ENCODE measurements around the gene F2R.
"Not testable (repeated sequence)": the region's sequence is repeated elsewhere in the genome, so short reads cannot be mapped to it uniquely, and the experiment has no call there.

The F2R gene

DNA sequence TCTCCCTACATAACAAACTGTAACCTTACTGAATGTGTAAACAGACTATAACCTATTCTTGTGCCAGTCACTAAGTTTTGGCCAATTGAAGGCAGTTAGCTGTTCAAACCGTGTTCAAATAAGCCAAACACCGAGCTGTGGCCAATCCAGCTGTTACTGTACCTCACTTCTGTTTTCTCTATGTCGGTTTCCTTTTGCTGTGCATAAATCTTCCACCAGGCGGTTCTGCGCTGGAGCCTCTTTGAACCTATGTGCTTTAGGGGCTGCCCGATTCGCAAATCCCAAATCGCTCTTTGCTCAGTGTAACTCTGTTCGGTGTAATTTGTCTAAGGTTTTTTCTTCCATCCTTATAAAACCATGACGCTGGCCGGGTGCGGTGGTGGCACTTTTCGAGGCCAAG lies 31.8 kb downstream of the F2R start:
- in situ Hi-C loops (cut with MboI; ENCODE audit: low sequenced_read_pairs) = no loop called here

DNA sequence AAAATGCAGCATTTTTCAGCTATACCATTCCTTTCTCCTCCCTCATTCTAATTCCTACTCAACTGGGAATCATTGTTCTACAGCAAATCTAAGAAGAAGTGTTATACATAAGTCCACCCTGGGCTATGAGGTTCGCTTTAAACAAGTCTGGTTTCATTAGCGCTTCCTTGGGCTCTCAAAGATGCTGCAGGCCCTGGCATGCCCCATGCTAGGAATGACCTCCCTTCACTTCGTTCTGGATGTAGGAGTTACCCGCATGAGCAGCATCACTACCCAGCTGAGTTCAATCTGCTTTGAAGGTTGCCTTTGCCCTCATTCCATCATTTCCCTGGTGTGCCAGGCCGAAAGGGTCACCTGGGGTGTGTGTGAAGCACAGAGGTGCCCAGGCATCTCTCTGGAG lies 35.4 kb downstream of the F2R start:
- in situ Hi-C loops (cut with MboI; ENCODE audit: low sequenced_read_pairs) = no loop called here

DNA sequence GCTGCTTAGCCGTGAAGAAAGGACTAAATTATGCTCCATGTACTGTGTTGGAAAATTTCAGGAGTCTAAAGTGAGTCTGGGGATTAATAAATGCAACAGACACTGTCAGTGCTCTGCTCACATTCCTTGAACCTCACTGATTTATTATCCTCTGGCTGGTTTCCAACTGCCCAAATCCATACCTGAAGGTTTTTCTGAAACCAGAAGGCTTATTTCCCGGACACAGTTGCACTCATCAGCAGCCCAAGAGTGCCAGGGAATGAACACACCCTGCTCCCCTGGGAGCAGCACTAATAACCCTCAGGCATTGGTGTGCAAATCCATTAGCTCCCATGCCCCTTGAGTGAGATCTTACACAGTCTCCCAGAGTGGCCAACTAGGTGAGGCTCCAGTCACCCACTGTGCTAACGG lies 38.7 kb downstream of the F2R start:
- in situ Hi-C loops (cut with MboI; ENCODE audit: low sequenced_read_pairs) = no loop called here

DNA sequence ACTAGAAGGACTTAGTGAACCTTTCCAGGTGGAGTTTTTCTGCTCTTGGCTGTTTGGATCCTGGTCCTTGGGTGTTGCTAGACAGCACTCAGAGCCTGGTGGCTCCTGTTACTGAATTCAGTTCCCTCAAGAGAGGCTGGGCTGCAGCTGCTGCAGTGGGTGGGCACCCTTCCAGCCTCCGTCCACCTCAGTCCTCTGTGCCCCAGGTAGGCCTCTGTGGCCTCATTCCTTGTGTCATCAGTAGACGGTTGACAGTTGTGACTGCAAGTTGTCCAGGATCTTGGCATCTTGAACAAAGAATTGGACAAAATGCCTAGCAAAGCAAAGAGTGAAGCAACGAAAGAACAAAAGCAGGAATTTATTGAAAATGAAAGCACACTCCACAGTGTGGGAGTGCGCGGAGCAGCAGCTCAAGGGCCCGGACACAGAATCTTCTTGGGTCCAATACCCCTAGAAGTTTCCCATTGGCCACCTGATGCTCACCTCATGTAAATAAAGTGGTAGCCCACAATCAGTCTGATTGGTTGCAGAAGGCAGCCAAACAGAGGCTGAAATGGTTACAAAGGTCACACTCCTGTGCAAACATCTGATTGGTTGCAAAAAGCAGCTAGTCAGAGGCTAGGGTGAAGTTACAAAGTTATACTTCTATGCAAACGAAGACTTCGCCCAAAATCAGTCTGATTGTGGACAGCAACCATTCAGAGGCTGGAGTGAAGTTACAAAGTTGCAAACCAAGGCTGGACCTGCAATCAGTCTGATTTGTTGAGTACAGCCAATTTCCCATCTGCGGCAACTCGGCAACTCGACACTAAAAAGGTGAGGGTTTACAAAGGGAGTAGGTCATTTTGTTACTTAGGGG lies 40.1 kb downstream of the F2R start:
- in situ Hi-C loops (cut with MboI; ENCODE audit: low sequenced_read_pairs) = no loop called here

DNA sequence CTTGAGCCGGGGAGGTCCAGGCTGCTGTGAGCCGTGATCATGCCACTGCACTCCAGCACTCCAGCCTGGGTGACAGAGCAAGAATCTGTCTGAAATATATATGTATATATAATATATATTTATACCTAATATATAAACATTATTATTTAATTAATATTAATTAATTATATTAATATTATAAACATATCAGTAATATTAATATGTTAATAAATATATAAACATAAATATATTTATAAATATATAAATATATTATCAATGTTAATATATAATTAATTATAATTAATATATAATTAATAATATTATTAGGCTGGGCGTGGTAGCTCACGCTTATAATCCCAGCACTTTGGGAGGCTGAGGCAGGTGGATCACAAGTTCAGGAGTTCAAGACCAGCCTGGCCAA lies 41.1 kb downstream of the F2R start:
- in situ Hi-C loops (cut with MboI; ENCODE audit: low sequenced_read_pairs) = no loop called here

DNA sequence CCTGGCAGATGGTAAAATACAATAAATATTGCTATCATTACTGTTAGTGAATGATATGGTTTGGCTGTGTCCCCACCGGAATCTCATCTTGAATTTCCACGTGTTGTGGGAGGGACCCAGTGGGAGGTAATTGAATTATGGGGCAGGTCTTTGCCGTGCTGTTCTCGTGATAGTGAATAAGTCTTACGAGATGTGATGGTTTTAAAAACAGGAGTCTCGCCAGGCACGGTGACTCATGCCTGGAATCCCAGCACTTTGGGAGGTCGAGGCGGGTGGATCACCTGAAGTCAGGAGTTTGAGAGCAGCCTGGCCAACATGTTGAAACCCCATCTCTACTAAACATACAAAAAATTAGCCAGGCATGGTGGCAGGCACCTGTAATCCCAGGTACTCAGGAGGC lies 45.2 kb downstream of the F2R start:
- in situ Hi-C loops (cut with MboI; ENCODE audit: low sequenced_read_pairs) = not testable (repeated sequence)

DNA sequence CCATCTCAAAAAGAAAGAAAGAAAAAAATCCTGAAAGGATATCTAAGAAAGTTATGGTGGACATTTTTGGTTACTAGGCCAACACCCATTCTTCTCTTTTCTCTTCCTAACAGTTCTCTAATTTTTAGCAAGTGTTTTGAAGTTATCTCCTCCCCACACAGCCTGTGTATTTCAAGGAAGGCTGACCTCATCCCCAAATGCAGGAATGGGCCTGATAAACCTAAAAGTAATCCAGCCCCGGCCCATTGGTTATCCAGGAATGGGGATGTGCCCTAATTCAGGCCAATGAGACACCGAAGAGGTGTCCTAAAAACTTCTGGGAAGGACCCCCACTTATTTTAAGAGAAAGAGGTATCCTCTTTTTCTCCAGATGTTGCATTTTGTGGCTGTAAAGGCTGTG lies 46.6 kb downstream of the F2R start:
- in situ Hi-C loops (cut with MboI; ENCODE audit: low sequenced_read_pairs) = no loop called here

DNA sequence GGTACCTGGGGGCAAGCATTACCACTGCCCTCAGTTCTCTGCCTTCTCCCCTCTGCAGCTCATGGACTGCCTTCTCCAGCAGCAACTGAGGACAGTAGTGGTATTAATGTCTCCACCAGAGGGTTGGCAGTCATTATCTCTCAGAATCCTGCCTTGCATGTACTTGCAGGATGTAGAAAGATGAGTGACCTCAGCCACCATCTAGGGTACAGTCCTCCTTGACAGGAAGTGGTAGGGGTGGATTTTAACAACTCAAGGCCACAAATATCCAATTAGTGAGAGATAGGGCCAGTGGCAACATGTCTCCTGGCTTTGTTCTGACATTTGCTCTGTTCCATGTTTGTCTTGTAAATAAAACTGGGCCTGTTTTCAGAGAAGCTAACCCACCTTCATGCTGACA lies 47.2 kb downstream of the F2R start:
- in situ Hi-C loops (cut with MboI; ENCODE audit: low sequenced_read_pairs) = no loop called here

DNA sequence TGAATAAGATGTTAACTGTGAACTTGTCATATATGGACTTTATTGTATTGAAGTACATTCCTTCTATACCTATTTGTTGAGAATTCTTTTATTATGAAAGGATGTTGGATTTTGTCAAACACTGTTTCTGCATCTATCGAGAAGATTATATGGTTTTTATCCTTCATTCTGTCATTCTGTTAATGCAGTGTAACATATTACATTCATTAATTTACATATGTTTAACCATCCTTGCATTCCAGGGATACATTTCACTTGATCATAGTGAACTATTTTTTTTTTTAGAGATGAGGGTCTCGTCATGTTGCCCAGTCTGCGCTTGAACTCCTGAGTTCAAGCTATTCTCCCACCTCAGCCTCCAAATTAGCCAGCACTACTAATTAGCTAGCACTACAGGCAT lies 48.4 kb downstream of the F2R start:
- in situ Hi-C loops (cut with MboI; ENCODE audit: low sequenced_read_pairs) = no loop called here

DNA sequence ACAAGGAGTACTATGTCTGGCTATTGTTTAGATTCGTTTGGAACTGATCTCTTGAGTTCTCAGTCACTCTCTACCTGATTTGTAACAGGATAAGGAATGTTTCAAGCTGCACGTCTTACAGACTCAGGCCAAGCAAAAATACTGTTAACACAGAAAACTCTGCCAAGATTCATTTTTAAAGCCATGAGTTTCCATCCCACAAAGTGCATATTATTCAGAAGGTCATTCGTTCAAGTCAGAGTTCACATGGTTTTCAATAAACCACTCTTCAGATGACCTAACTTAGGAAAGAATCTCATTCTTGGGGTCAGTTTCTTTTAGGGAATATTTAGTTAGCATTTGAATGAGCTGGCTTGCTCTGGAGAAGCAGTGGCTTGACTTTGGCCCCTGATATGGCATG lies 49.3 kb downstream of the F2R start:
- in situ Hi-C loops (cut with MboI; ENCODE audit: low sequenced_read_pairs) = no loop called here

DNA sequence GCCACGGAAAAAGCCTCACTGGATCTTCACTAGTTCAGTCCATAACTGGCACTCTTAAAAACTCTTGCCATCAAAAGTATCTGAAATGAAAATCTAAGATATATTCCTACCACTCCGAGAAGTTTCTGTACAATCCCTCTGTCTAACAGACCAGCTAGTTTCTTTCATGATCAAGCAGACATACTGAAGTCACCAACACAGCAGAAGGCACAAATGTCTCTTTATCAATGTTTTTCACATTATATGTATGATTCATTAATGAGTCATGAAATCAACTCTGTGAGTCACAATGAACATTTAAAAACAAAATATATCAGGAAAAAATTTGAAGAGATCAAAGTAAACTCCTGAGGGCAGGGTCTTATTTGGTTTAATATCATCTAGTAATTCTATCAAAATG lies 50.8 kb downstream of the F2R start:
- in situ Hi-C loops (cut with MboI; ENCODE audit: low sequenced_read_pairs) = no loop called here

DNA sequence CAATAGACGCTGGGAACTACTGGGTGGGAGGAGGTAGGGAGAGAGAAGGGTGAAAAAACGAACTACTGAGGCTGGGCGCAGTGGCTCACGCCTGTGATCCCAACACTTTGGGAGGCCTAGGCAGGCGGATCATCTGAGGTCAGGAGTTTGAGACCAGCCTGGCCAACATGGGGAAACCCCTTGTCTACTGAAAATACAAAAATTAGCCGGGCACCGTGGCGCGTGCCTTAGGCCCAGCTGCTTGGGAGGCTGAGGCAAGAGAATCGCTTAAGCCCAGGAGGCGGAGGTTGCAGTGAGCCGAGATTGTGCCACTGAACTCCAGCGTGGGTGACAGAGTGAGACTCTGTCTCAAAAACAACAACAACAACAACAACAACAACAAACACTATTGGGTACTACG lies 55.1 kb downstream of the F2R start:
- in situ Hi-C loops (cut with MboI; ENCODE audit: low sequenced_read_pairs) = not testable (repeated sequence)

DNA sequence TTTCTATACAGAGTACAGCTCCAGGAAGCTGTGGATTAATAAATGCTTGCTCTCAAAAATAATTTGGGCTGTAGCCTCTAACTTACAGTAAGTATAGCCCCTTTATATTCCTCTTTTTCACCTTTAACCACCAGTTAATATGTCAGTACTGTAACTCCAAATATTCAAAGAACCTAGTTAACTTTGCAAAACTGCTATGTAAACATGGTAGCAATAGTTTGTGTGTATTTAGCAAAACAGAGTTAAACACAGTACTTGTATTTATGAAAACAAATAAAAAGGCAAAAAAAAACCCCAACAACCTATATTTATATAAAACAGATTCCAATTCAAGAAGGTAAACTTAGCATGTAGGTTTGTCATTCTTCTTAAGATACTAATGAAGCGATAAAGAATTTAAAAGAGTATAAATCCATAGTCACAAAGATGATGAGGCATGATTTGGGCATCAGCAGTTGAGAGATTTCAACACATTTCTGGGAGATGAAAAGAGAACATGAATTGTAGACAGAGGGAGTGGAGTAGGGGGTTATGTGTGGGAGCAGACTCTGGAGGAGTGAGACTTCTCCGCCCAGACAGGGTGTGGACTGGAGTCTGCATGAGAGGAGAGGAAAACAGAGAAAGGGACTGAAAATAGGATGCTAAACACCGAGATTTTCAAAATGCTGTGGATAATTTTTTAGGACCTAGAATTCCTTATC lies 55.9 kb downstream of the F2R start:
- in situ Hi-C loops (cut with MboI; ENCODE audit: low sequenced_read_pairs) = no loop called here

DNA sequence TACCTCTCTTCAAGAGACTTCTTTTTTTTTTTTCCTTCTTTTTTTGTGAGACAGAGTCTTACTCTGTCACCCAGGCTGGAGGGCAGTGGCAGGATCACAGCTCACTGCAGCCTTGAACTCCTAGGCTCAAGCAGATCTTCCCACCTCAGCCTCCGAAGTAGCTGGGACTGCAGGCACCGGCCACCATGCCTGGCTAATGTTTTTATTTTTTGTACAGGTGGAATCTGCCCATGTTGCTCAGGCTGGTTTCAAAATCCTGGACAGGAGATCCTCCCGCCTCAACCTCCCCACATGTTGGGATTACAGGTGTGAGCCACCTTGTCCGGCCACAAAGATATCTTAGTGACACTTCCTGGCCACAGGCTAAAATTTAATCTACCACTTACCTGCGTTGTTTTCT lies 60.0 kb downstream of the F2R start:
- in situ Hi-C loops (cut with MboI; ENCODE audit: low sequenced_read_pairs) = no loop called here

DNA sequence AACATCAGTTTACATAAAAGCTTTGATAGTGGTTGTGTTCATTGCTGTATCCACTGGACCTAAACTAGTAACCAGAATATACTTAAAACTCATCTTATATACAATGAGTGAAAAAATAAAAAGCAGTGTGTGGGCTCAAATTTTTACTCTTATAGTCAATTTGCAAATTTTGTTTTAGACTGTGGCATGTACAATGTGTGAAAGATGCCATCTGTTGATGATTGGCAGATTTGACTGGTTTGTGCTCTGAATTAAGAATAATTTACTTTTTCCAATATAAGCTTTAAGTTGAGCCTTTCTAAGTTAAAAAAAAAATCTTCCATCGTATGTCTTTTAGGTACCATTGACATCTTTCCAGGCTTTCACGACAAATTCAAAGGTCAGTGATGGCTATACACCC lies 60.5 kb downstream of the F2R start:
- in situ Hi-C loops (cut with MboI; ENCODE audit: low sequenced_read_pairs) = no loop called here

DNA sequence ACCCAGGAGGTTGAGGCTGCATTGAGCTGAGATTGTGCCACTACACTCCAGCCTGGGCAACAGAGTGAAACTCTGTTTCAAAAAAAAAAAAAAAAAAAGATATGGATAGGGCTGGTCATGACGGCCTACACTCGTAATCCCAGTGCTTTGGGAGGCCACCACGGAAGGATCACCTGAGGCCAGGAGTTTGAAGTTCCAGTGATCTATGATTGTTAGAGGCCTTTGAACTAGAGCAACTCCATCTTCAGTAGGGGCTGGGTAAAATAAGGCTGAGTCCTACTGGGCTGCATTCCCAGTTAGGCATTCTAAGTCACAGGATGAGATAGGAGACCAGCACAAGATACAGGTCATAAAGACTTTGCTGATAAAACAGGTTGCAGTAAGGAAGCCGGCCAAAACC lies 64.7 kb downstream of the F2R start:
- in situ Hi-C loops (cut with MboI; ENCODE audit: low sequenced_read_pairs) = not testable (repeated sequence)

DNA sequence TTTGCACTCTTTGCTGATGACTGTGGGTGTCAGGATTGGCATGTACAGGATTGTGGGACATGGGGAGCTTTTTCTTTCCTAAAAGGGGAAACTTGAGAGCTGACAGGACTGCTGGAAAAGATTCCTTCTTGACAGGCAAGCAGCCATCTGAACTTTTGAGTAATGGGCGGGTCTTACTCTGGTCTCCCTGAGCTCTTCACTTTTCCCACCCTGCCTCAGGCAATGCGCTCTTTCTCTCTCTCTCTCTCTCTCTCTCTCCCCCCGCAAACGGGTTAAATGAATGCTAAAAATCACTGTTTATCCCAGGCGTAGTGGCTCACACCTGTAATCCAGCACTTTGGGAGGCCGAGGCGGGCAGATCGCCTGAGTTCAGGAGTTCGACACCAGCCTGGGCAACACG lies 65.8 kb downstream of the F2R start:
- in situ Hi-C loops (cut with MboI; ENCODE audit: low sequenced_read_pairs) = no loop called here

DNA sequence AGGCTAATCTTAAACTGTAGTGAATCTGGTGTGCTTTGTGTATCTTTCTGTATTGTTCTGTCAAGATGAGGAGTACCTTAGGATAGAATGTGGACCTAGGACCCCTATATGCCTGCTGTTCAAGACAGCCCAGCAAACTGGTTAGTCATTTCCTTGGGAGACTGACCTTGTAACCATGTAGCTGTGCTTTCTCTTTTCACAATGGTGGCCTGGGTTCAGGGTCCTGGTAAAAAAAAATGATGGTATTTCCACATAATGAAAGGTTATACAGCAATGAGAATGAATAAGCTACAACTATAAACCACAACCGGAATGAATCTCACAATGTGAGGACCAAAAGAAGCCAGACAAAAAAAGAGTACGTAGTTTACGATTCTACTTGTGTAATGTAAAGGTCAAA lies 66.5 kb downstream of the F2R start:
- in situ Hi-C loops (cut with MboI; ENCODE audit: low sequenced_read_pairs) = no loop called here
